Naive thymus-derived CD4-positive, alpha-beta T cell (primary cell): ENCODE results near the gene DNAJB11. TPM values are rescaled to one million over a fixed set of nuclear protein-coding genes. Genes with fewer than 3 reads are reported as not detected.

Experiments used
- ATAC-seq: fragments of 150-1000 bp; cut with Tn5 transposase; 2 replicates; pipeline ENCODE4 v1.10.0; 2021; ENCODE audit warnings: mild to moderate bottlenecking, moderate library complexity
- CTCF ChIA-PET: fragments of 350-600 bp; sonication (Branson Sonifier 250); formaldehyde crosslinking; loops from one replicate; lab custom pipeline; 2021; ENCODE audit warnings: antibody characterized with exemption; lab: Charles Lee
- POLR2A ChIA-PET: fragments of 350-600 bp; sonication (Branson Sonifier 250); formaldehyde crosslinking; loops from one replicate; lab custom pipeline; 2021; ENCODE audit warnings: antibody characterized with exemption, inconsistent platforms; lab: Charles Lee
- DNase-seq, 9 donors: peaks; one replicate each; pipeline versions ENCODE4 v3.0.0 to v3.0.0-alpha.2; 2020 to 2022; ENCODE audit warnings: mixed read lengths in 1 of 9
- H3K27ac ChIP-seq: one replicate; pipeline ENCODE4 v1.7.0; 2013; ENCODE audit warnings: mild to moderate bottlenecking, low read depth, low read length, moderate library complexity
- H3K27me3 ChIP-seq, 2 donors: one replicate each; pipeline ENCODE4 v1.7.0; 2013; ENCODE audit warnings: low read length in 2 of 2, mild to moderate bottlenecking in 2 of 2, moderate library complexity in 2 of 2; ENCODE audit not compliant: control insufficient read depth in 2 of 2, insufficient read depth in 2 of 2
- H3K36me3 ChIP-seq, 3 experiments: 1 replicate in 2 of 3; 2 replicates in 1 of 3; pipeline ENCODE4 v1.7.0; 2013; ENCODE audit warnings: low read length in 3 of 3, mild to moderate bottlenecking in 3 of 3, moderate library complexity in 1 of 3; ENCODE audit not compliant: insufficient read depth in 3 of 3, control insufficient read depth in 2 of 3
- H3K4me1 ChIP-seq, 2 donors: one replicate each; pipeline ENCODE4 v1.7.0; 2013; ENCODE audit warnings: low read length in 2 of 2, mild to moderate bottlenecking in 2 of 2, moderate library complexity in 1 of 2; ENCODE audit not compliant: control insufficient read depth in 2 of 2, insufficient read depth in 2 of 2
- H3K4me3 ChIP-seq: 2 replicates; pipeline ENCODE4 v1.7.0; 2013; ENCODE audit warnings: mild to moderate bottlenecking, low read length
- H3K9me3 ChIP-seq, 3 experiments: 1 replicate in 2 of 3; 2 replicates in 1 of 3; pipeline ENCODE4 v1.7.0; 2013; ENCODE audit warnings: low read length in 3 of 3; ENCODE audit not compliant: control insufficient read depth in 2 of 3
- H3K27ac Mint-ChIP-seq, 9 donors: one replicate each; pipeline ENCODE4 v1.8.0; 2020 to 2022; ENCODE audit warnings: mixed read lengths in 9 of 9, mild to moderate bottlenecking in 8 of 9, moderate library complexity in 5 of 9, inconsistent platforms in 2 of 9
- H3K27me3 Mint-ChIP-seq, 5 donors: one replicate each; pipeline ENCODE4 v1.8.0; 2021 to 2022; ENCODE audit warnings: mixed read lengths in 5 of 5, mild to moderate bottlenecking in 1 of 5
- H3K36me3 Mint-ChIP-seq, 5 donors: one replicate each; pipeline ENCODE4 v1.8.0; 2020 to 2022; ENCODE audit warnings: mixed read lengths in 5 of 5, mild to moderate bottlenecking in 3 of 5, inconsistent platforms in 1 of 5
- H3K4me1 Mint-ChIP-seq, 7 donors: one replicate each; pipeline ENCODE4 v1.8.0; 2020 to 2022; ENCODE audit warnings: mixed read lengths in 7 of 7, mild to moderate bottlenecking in 3 of 7, inconsistent platforms in 1 of 7
- H3K4me3 Mint-ChIP-seq, 10 donors: one replicate each; pipeline ENCODE4 v1.8.0; 2020 to 2022; ENCODE audit warnings: mild to moderate bottlenecking in 10 of 10, mixed read lengths in 10 of 10, moderate library complexity in 6 of 10, inconsistent platforms in 2 of 10
- H3K9me3 Mint-ChIP-seq, 11 donors: one replicate each; pipeline ENCODE4 v1.8.0; 2020 to 2022; ENCODE audit warnings: mixed read lengths in 11 of 11, mild to moderate bottlenecking in 4 of 11, inconsistent platforms in 1 of 11, moderate library complexity in 1 of 11
- intact Hi-C, 2 donors: fragments of 100-400 bp; cut with micrococcal nuclease; formaldehyde crosslinking; loops; one replicate each; pipeline ENCODE4 v1.15.1; 2023
- polyA plus RNA-seq, 2 donors: library from polyadenylated mRNA; unstranded; fragments of 300-500 nt; fragmentation: Illumina TruSeq; gene quantifications; one replicate each; pipeline ENCODE4 v1.2.3, GENCODE V29; 2021
- total RNA-seq, 6 experiments: library from RNA in 5 of 6; stranded (reverse) in 5 of 6; gene quantifications; 1 replicate in 5 of 6; 2 replicates in 1 of 6; pipeline ENCODE4 v1.2.3 and lab custom pipeline; 2021 to 2026

DNAJB11 gene
- total and polyA plus RNA-seq, 7 experiments from 2014 or later = 27.4 to 75.2 (median 30.4) TPM

- DNase-seq (peak; percentile 46 to 80 (median 71)), ATAC-seq (peak; percentile 73)
- ChIA-PET POLR2A (interaction anchor here (1.2 to 3.6 kb wide), 6 partner anchors 46 to 677 kb away, joined by 3 to 35 read pairs (median 4); partner anchors contain the start of genes EIF4A2, RFC4 and TRA2B), CTCF (interaction anchor here (0.6 to 5.3 kb wide), 26 partner anchors 15 to 687 kb away, joined by 3 to 82 read pairs (median 4); partner anchors contain the start of gene TBCCD1)
- intact Hi-C loops = loop anchor here (1.0 to 5.0 kb wide), 7 partner anchors 25 to 550 kb away; partner anchors contain the start of genes EIF4A2 (in 1 of the 2), ETV5 (in 1 of the 2) and ST6GAL1 (in 1 of the 2)
- Histone ChIP-seq H3K27me3 (no peaks in the 10 kb centered on the region), H3K4me3 (peak overlapping the region; percentile 16), H3K9me3 (no peaks in the 10 kb centered on the region), H3K4me1 (peaks cover 5 to 10% of the 10 kb centered on the region in 2 donors), H3K36me3 (no peaks in the 10 kb centered on the region), H3K27ac (no peak overlapping the region)
- Mint-ChIP-seq H3K9me3 (peaks cover 0 to 1% (median 0%) of the 10 kb centered on the region in 11 donors), H3K27ac (peak overlapping the region in 8 of 9 donors; percentile 0 to 90 (median 27)), H3K4me3 (peak overlapping the region; percentile 4 to 77 (median 58)), H3K4me1 (peaks cover 14 to 30% (median 21%) of the 10 kb centered on the region in 7 donors), H3K36me3 (no peaks in the 10 kb centered on the region), H3K27me3 (peaks cover 14 to 41% (median 26%) of the 10 kb centered on the region in 5 donors)
Measured at GRCh38 chr3:186614597-186615483, 44.3 kb downstream of the DNAJB11 start.

- peaks cover 0 to 1% (median 0%) of the 10 kb centered on the region in 11 donors for H3K9me3 Mint-ChIP-seq
- H3K4me1 Mint-ChIP-seq = peaks cover 14 to 30% (median 21%) of the 10 kb centered on the region in 7 donors
- H3K4me3 ChIP-seq = no peak overlapping the region
- H3K27ac ChIP-seq = no peak overlapping the region
- DNase-seq = no peak
- H3K36me3 ChIP-seq = no peaks in the 10 kb centered on the region
- ChIA-PET POLR2A (interaction anchor here (0.6 to 3.6 kb wide), 9 partner anchors 49 to 679 kb away, joined by 3 to 35 read pairs (median 4); partner anchors contain the start of genes EIF4A2, RFC4, TBCCD1 and TRA2B), CTCF (interaction anchor here (0.7 to 5.3 kb wide), 25 partner anchors 8 to 691 kb away, joined by 3 to 82 read pairs (median 4); partner anchors contain the start of gene EIF4A2)
- no peak for ATAC-seq
- H3K36me3 Mint-ChIP-seq = no peaks in the 10 kb centered on the region
- no peak overlapping the region for H3K27ac Mint-ChIP-seq
- intact Hi-C loops = loop anchor here (2.0 to 5.0 kb wide), 6 partner anchors 45 to 955 kb away; partner anchors contain the start of genes DNAJB11 (in 1 of the 2), ETV5 (in 1 of the 2) and ST6GAL1 (in 1 of the 2)
- H3K27me3 ChIP-seq = no peaks in the 10 kb centered on the region
- H3K9me3 ChIP-seq = no peaks in the 10 kb centered on the region
- peak overlapping the region in 2 of 10 donors; percentile 12 to 78 for H3K4me3 Mint-ChIP-seq
- H3K27me3 Mint-ChIP-seq = peaks cover 14 to 48% (median 26%) of the 10 kb centered on the region in 5 donors
- peaks cover 5 to 10% of the 10 kb centered on the region in 2 donors for H3K4me1 ChIP-seq
Measured at GRCh38 chr3:186616299-186616617, 45.7 kb downstream of the DNAJB11 start.

GRCh38 chr3:186617036-186617946, 46.8 kb downstream of the DNAJB11 start:
- Histone ChIP-seq H3K27ac (no peak overlapping the region), H3K4me3 (peak overlapping the region; percentile 23), H3K36me3 (no peaks in the 10 kb centered on the region), H3K27me3 (no peaks in the 10 kb centered on the region), H3K4me1 (peaks cover 5 to 10% of the 10 kb centered on the region in 2 donors), H3K9me3 (no peaks in the 10 kb centered on the region)
- ATAC-seq (peak; percentile 99), DNase-seq (peak; percentile 67 to 87 (median 83))
- intact Hi-C loops = loop anchor here (1.0 to 5.0 kb wide), 12 partner anchors 46 to 956 kb away; partner anchors contain the start of genes DNAJB11 (in 1 of the 2), ETV5 (in 1 of the 2), RFC4 (in 1 of the 2) and ST6GAL1 (in 1 of the 2)
- H3K36me3 Mint-ChIP-seq = no peaks in the 10 kb centered on the region
- peaks cover 14 to 30% (median 21%) of the 10 kb centered on the region in 7 donors for H3K4me1 Mint-ChIP-seq
- peaks cover 14 to 51% (median 26%) of the 10 kb centered on the region in 5 donors for H3K27me3 Mint-ChIP-seq
- peaks cover 0 to 1% (median 0%) of the 10 kb centered on the region in 11 donors for H3K9me3 Mint-ChIP-seq
- peak overlapping the region in 8 of 9 donors; percentile 51 to 81 (median 62) for H3K27ac Mint-ChIP-seq
- peak overlapping the region; percentile 47 to 81 (median 74) for H3K4me3 Mint-ChIP-seq
- ChIA-PET POLR2A (interaction anchor here (0.6 to 3.6 kb wide), 7 partner anchors 50 to 358 kb away, joined by 3 to 35 read pairs (median 4); partner anchors contain the start of genes EIF4A2 and TBCCD1), CTCF (interaction anchor here (0.6 to 5.3 kb wide), 42 partner anchors 8 to 692 kb away, joined by 3 to 82 read pairs (median 4); partner anchors contain the start of genes EIF4A2 and TRA2B)

- Mint-ChIP-seq H3K36me3 (no peaks in the 10 kb centered on the region), H3K9me3 (peaks cover 0 to 1% (median 0%) of the 10 kb centered on the region in 11 donors), H3K4me1 (peaks cover 14 to 30% (median 21%) of the 10 kb centered on the region in 7 donors), H3K27me3 (peaks cover 14 to 49% (median 20%) of the 10 kb centered on the region in 5 donors), H3K4me3 (peak overlapping the region in 2 of 10 donors; percentile 19 to 72), H3K27ac (peak overlapping the region in 1 of 9 donors; percentile 4)
- no peaks in the 10 kb centered on the region for H3K27me3 ChIP-seq
- H3K9me3 ChIP-seq = no peaks in the 10 kb centered on the region
- no peak overlapping the region for H3K27ac ChIP-seq
- H3K4me1 ChIP-seq = peaks cover 5 to 10% of the 10 kb centered on the region in 2 donors
- intact Hi-C loops = loop anchor here (5.0 kb wide), 3 partner anchors 314 to 511 kb away; partner anchors contain the start of genes ETV5 (in 1 of the 2) and ST6GAL1 (in 1 of the 2)
- POLR2A ChIA-PET = no interaction called here
- ATAC-seq = no peak
- CTCF ChIA-PET = interaction anchor here (1.0 to 1.7 kb wide), 3 partner anchors 10 to 359 kb away, joined by 3 to 6 read pairs (median 5); no protein-coding TSS in a partner anchor
- H3K4me3 ChIP-seq = no peak overlapping the region
- no peaks in the 10 kb centered on the region for H3K36me3 ChIP-seq
- no peak for DNase-seq
Measured at GRCh38 chr3:186618318-186618938, 47.9 kb downstream of the DNAJB11 start.

- Histone ChIP-seq H3K27ac (no peak overlapping the region), H3K27me3 (no peaks in the 10 kb centered on the region), H3K36me3 (no peaks in the 10 kb centered on the region), H3K9me3 (no peaks in the 10 kb centered on the region), H3K4me1 (peaks cover 5 to 6% of the 10 kb centered on the region in 2 donors), H3K4me3 (no peak overlapping the region)
- H3K4me3 Mint-ChIP-seq = no peak overlapping the region
- peaks cover 0 to 1% (median 0%) of the 10 kb centered on the region in 11 donors for H3K9me3 Mint-ChIP-seq
- CTCF ChIA-PET = no interaction called here
- no peak for DNase-seq
- H3K27me3 Mint-ChIP-seq = peaks cover 14 to 44% (median 17%) of the 10 kb centered on the region in 5 donors
- no peak overlapping the region for H3K27ac Mint-ChIP-seq
- H3K4me1 Mint-ChIP-seq = peaks cover 9 to 20% (median 15%) of the 10 kb centered on the region in 7 donors
- H3K36me3 Mint-ChIP-seq = no peaks in the 10 kb centered on the region
- intact Hi-C loops = loop anchor here (5.0 kb wide), 3 partner anchors 313 to 512 kb away; partner anchors contain the start of genes ETV5 (in 1 of the 2) and ST6GAL1 (in 1 of the 2)
- no peak for ATAC-seq
- POLR2A ChIA-PET = interaction anchor here (0.6 kb wide), 2 partner anchors 10 to 155 kb away, joined by 3 to 5 read pairs; no protein-coding TSS in a partner anchor
Measured at GRCh38 chr3:186619787-186620212, 49.3 kb downstream of the DNAJB11 start.
